LNCaP clone FGC (cell line): Measurements from ENCODE around the gene GRK4.

Source experiments
- DNase-seq: peaks from one replicate; pipeline ENCODE4 v3.0.0-alpha.2; 2011; ENCODE audit warnings: low read depth
- H3K4me3 ChIP-seq: 2 replicates; pipeline ENCODE4 v1.5.1; 2011; ENCODE audit warnings: mild to moderate bottlenecking, low read depth, low read length, control low read depth
- CTCF ChIP-seq: IDR thresholded peaks from 2 replicates; pipeline ENCODE4 v1.5.1; 2012; ENCODE audit warnings: mild to moderate bottlenecking; ENCODE audit not compliant: control insufficient read depth, insufficient read depth; ENCODE audit errors: extremely low read depth

Gene GRK4

GRCh38 chr4:3034231-3034630 lies 70.9 kb downstream of the GRK4 start:
- no peak for TF ChIP-seq CTCF
- no peak overlapping the region for H3K4me3 ChIP-seq
- no peak for DNase-seq

GRCh38 chr4:3035249-3035648 lies 71.9 kb downstream of the GRK4 start:
- TF ChIP-seq CTCF: no peak
- DNase-seq: no peak
- no peak overlapping the region for H3K4me3 ChIP-seq

DNA sequence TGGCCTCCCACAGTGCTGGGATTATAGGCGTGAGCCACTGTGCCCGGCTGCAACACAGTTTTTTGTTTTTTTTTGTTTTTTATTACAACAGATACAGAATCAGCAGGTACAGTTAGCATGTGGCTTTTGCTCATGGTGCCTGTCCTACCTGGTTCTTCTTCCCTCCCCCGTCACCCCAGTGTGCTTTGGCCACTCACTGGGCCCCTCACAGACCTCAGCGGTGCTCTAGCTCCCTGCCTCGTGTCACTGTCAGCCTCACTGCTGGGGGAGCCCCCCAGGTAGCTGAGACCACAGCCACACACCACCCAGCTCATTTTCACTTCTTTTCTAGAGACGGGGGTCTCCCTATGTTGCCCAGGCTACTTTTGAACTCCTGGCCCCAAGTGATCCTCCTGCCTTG lies 72.3 kb downstream of the GRK4 start:
- H3K4me3 ChIP-seq: no peak overlapping the region
- no peak for DNase-seq
- no peak for TF ChIP-seq CTCF

GRCh38 chr4:3036131-3036952 lies 73.0 kb downstream of the GRK4 start:
- no peak for TF ChIP-seq CTCF
- no peak overlapping the region for H3K4me3 ChIP-seq
- DNase-seq: no peak

GRCh38 chr4:3037957-3038461 lies 74.6 kb downstream of the GRK4 start:
- TF ChIP-seq CTCF: no peak
- no peak overlapping the region for H3K4me3 ChIP-seq
- DNase-seq: no peak

- DNase-seq: no peak
- TF ChIP-seq CTCF: no peak
- H3K4me3 ChIP-seq: no peak overlapping the region
These were observed 76.5 kb downstream of the GRK4 start for GRCh38 chr4:3039706-3040366.
